OCI-LY3 (cell line): ENCODE measurements around the gene CDA.

Experiments used
- EZH2phosphoT487 ChIP-seq: fragments of 200-600 bp; shearing (Covaris generic); IDR thresholded peaks from 2 replicates; pipeline ENCODE4 v1.6.1; 2018; ENCODE audit warnings: antibody characterized with exemption, mixed run types, low read depth
- TF ChIP-seq, protein P1 (sequence below): fragments of 200-600, 300-600 bp; sonication (generic); IDR thresholded peaks from 2 replicates; pipeline ENCODE4 v1.5.1; 2014; ENCODE audit warnings: antibody characterized with exemption, low read length, low read depth

DNA sequence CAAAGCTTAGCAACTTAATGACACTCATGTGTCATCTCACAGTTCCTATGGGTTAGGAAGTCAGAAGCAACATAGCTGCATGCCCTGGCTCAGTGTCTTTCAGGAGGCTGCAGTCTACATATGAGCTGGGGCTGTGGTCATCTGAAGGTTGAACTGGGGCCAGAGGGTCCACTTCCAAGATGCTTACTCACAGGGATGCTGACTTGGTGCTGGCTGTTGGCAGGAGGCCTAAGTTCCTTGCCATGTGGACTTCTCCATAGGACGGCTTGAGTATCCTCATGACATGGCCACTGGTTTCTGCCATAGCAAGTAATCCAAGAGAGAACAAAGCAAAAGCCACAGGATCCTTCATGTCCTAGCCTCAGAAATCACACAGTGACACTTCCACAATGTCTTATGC, 48.6 kb upstream of the CDA start:
- TF ChIP-seq, protein P1, sequence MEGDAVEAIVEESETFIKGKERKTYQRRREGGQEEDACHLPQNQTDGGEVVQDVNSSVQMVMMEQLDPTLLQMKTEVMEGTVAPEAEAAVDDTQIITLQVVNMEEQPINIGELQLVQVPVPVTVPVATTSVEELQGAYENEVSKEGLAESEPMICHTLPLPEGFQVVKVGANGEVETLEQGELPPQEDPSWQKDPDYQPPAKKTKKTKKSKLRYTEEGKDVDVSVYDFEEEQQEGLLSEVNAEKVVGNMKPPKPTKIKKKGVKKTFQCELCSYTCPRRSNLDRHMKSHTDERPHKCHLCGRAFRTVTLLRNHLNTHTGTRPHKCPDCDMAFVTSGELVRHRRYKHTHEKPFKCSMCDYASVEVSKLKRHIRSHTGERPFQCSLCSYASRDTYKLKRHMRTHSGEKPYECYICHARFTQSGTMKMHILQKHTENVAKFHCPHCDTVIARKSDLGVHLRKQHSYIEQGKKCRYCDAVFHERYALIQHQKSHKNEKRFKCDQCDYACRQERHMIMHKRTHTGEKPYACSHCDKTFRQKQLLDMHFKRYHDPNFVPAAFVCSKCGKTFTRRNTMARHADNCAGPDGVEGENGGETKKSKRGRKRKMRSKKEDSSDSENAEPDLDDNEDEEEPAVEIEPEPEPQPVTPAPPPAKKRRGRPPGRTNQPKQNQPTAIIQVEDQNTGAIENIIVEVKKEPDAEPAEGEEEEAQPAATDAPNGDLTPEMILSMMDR = no peak
- no peak for TF ChIP-seq EZH2phosphoT487
